GM11168 (cell line): ENCODE results near the gene ACACB.
"Not testable (repeated sequence)": the region's sequence is repeated elsewhere in the genome, so short reads cannot be mapped to it uniquely, and the experiment has no call there.

Experiments used
- in situ Hi-C: fragments of 300-500 bp; cut with MboI; formaldehyde crosslinking; loops from one replicate; pipeline ENCODE4 v1.12.0; 2022; ENCODE audit warnings: low sequenced_read_pairs; ENCODE audit not compliant: unreplicated experiment

The ACACB gene

GRCh38 chr12:109167781-109168180, 51.4 kb downstream of the ACACB start:
- in situ Hi-C loops, result no loop called here

GRCh38 chr12:109169262-109169661, 52.9 kb downstream of the ACACB start:
- in situ Hi-C loops, result no loop called here

GRCh38 chr12:109169686-109170085, 53.3 kb downstream of the ACACB start:
- in situ Hi-C loops, result no loop called here

GRCh38 chr12:109170324-109170723, 53.9 kb downstream of the ACACB start:
- in situ Hi-C loops, result no loop called here

- in situ Hi-C loops, result not testable (repeated sequence)
Observed at GRCh38 chr12:109172787-109173186, 56.4 kb downstream of the ACACB start.

GRCh38 chr12:109173443-109174240, 57.3 kb downstream of the ACACB start:
- in situ Hi-C loops, result no loop called here

GRCh38 chr12:109174468-109174867, 58.1 kb downstream of the ACACB start:
- in situ Hi-C loops, result no loop called here

GRCh38 chr12:109178532-109178931, 62.1 kb downstream of the ACACB start:
- in situ Hi-C loops, result no loop called here

- in situ Hi-C loops, result no loop called here
Observed at GRCh38 chr12:109179927-109180326, 63.5 kb downstream of the ACACB start.

- in situ Hi-C loops, result no loop called here
Observed at GRCh38 chr12:109182041-109182839, 65.9 kb downstream of the ACACB start.

GRCh38 chr12:109185441-109185840, 69.1 kb downstream of the ACACB start:
- in situ Hi-C loops, result no loop called here

- in situ Hi-C loops, result no loop called here
Observed at GRCh38 chr12:109186993-109187653, 70.7 kb downstream of the ACACB start.

GRCh38 chr12:109188108-109188712, 71.8 kb downstream of the ACACB start:
- in situ Hi-C loops, result no loop called here

- in situ Hi-C loops, result no loop called here
Observed at GRCh38 chr12:109189291-109189690, 72.9 kb downstream of the ACACB start.

- in situ Hi-C loops, result no loop called here
Observed at GRCh38 chr12:109191621-109192250, 75.3 kb downstream of the ACACB start.

GRCh38 chr12:109192358-109192757, 76.0 kb downstream of the ACACB start:
- in situ Hi-C loops, result no loop called here

- in situ Hi-C loops, result no loop called here
Observed at GRCh38 chr12:109193896-109194295, 77.5 kb downstream of the ACACB start.

GRCh38 chr12:109196332-109196731, 79.9 kb downstream of the ACACB start:
- in situ Hi-C loops, result no loop called here

GRCh38 chr12:109197327-109197726, 80.9 kb downstream of the ACACB start:
- in situ Hi-C loops, result no loop called here

GRCh38 chr12:109199324-109199723, 82.9 kb downstream of the ACACB start:
- in situ Hi-C loops, result no loop called here
